Measurements from ENCODE around the gene CMIP. TPM values are rescaled to one million over a fixed set of nuclear protein-coding genes. Genes with fewer than 3 reads are reported as not detected.

The CMIP gene
- total RNA-seq, 1 experiment from 2014 or later, result 48.2 TPM

DNA sequence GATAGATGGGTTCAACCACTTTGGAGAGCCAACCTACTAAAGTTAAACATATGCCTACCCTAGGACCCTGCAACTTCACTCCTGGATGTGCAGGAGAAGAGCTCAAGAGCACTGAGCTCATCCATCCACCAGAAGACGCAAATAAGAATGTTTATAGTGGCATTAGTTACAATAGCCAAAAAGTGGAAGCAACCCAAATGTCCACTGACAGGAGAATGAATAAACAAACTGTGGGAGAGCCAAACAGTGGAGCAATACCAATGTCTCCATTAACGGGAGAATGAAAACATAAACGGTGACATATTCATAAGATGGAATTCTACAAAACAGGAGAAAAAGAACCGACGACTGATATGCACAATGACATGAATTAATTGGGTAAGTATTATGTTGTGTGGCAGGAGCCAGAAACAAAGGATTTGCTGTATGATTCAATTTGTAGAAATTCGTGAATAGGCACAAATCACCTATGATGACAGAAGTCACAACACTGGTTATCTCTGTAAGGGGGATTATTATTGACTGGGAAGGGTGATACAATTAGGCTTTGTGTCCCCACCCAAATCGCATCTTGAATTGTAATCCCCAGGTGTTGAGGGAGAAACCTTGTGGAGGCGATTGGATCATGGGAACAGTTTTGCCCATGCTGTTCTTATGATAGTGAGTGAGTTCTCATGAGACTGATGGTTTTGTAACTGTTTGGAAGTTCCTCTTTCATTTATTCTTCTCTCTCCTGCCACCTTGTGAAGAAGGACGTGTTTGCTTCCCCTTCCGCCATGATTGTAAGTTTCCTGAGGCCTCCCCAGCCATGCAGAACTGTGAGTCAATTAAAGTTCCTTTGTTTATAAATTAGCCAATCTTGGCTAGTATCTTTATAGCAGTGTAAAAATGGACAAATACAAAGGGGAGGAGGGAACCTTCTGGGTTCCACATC, 276.6 kb downstream of the CMIP start:
- Histone ChIP-seq H4K8ac (replicated peaks; ENCODE audit: insufficient read length, low read depth, low read length) (no peak overlapping the region), H3K4me2 (ENCODE audit: insufficient read depth, insufficient read length, low read length) (no peak overlapping the region), H3K56ac (ENCODE audit: insufficient read length, low read depth, low read length) (no peak overlapping the region), H2BK20ac (ENCODE audit: low read depth, low read length, poor library complexity, severe bottlenecking) (no peak overlapping the region), H2AK5ac (ENCODE audit: insufficient read length, low read length) (no peak overlapping the region), H3T11ph (ENCODE audit: low read length) (no peak overlapping the region), H2BK12ac (ENCODE audit: insufficient read length, low read depth, low read length) (no peak overlapping the region), H4K91ac (ENCODE audit: insufficient read length, low read depth, low read length) (no peak overlapping the region), H3K79me1 (ENCODE audit: insufficient read depth, low read depth, low read length, poor library complexity, severe bottlenecking) (no peaks in the 10 kb centered on the region), H3K4me1 (ENCODE audit: insufficient read depth, low read length) (peaks cover 2% of the 10 kb centered on the region; the same call in 1 of the 2 replicates), H3K4ac (ENCODE audit: low read depth, low read length) (no peak overlapping the region), H3K9me3 (ENCODE audit: control insufficient read depth, low read depth, low read length) (no peaks in the 10 kb centered on the region), H3K18ac (ENCODE audit: insufficient read length, low read depth, low read length) (no peak overlapping the region), H3K14ac (ENCODE audit: insufficient read depth, low read length) (no peak overlapping the region), H2AFZ (ENCODE audit: low read length) (no peak overlapping the region), H3K23me2 (ENCODE audit: insufficient read length, low read depth, low read length, poor library complexity, severe bottlenecking) (no peaks in the 10 kb centered on the region), H3K27ac (ENCODE audit: insufficient read length, low read depth, low read length) (no peak overlapping the region), H3K9ac (ENCODE audit: extremely low read depth, insufficient read length, low read length) (no peak overlapping the region), H2BK5ac (ENCODE audit: insufficient read length, low read length) (no peak overlapping the region), H4K20me1 (ENCODE audit: control insufficient read depth, insufficient read depth, insufficient read length) (no peaks in the 10 kb centered on the region), H4K5ac (ENCODE audit: insufficient read length, low read depth, low read length) (no peak overlapping the region), H3K23ac (ENCODE audit: insufficient read length, low read depth, low read length) (no peak overlapping the region), H2BK15ac (ENCODE audit: low read depth, low read length) (no peak overlapping the region), H2BK120ac (ENCODE audit: low read depth, low read length, poor library complexity, severe bottlenecking) (no peak overlapping the region), H3K79me2 (ENCODE audit: insufficient read depth, low read length) (no peaks in the 10 kb centered on the region), H3K27me3 (ENCODE audit: insufficient read depth, low read length) (no peaks in the 10 kb centered on the region)
- peaks cover 3 to 4% of the 10 kb centered on the region in 2 experiments; a peak in 2 of 5 replicates for H3K9me3 Mint-ChIP-seq
- no peaks in the 10 kb centered on the region for H3K27me3 Mint-ChIP-seq (ENCODE audit: low read depth)
- no CpG with 5 or more reads among the region's 10 CpGs for WGBS (ENCODE audit: extremely low coverage, insufficient read length, low lambda C conversion rate)
- no peak overlapping the region; a peak in 1 of 7 replicates for H3K27ac Mint-ChIP-seq
- no peak for DNase-seq
- peaks cover 16 to 29% of the 10 kb centered on the region in 2 experiments for H3K4me1 Mint-ChIP-seq
- H3K36me3 Mint-ChIP-seq (ENCODE audit: insufficient read depth in 1 of 3, low read depth in 3 of 3), result peaks cover 0 to 4% (median 0%) of the 10 kb centered on the region in 3 experiments; a peak in 3 of 7 replicates
- TF ChIP-seq, protein P1, sequence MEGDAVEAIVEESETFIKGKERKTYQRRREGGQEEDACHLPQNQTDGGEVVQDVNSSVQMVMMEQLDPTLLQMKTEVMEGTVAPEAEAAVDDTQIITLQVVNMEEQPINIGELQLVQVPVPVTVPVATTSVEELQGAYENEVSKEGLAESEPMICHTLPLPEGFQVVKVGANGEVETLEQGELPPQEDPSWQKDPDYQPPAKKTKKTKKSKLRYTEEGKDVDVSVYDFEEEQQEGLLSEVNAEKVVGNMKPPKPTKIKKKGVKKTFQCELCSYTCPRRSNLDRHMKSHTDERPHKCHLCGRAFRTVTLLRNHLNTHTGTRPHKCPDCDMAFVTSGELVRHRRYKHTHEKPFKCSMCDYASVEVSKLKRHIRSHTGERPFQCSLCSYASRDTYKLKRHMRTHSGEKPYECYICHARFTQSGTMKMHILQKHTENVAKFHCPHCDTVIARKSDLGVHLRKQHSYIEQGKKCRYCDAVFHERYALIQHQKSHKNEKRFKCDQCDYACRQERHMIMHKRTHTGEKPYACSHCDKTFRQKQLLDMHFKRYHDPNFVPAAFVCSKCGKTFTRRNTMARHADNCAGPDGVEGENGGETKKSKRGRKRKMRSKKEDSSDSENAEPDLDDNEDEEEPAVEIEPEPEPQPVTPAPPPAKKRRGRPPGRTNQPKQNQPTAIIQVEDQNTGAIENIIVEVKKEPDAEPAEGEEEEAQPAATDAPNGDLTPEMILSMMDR (conservative IDR thresholded peaks at IDR 0.05), result no peak
- H3K4me3 Mint-ChIP-seq, result no peak overlapping the region

Data from H9 (cell line).